GM21737 (cell line): ENCODE results near the gene NBPF4.
"Not testable (repeated sequence)": the region's sequence is repeated elsewhere in the genome, so short reads cannot be mapped to it uniquely, and the experiment has no call there.

Experiments
- ATAC-seq: cut with Tn5 transposase; IDR thresholded peaks from one replicate; pipeline ENCODE4 v1.9.1; 2021; ENCODE audit warnings: mild to moderate bottlenecking, moderate library complexity; ENCODE audit not compliant: unreplicated experiment

Gene NBPF4

GRCh38 chr1:108211014-108211413 is 32.9 kb downstream of the NBPF4 start:
- no peak for ATAC-seq

DNA sequence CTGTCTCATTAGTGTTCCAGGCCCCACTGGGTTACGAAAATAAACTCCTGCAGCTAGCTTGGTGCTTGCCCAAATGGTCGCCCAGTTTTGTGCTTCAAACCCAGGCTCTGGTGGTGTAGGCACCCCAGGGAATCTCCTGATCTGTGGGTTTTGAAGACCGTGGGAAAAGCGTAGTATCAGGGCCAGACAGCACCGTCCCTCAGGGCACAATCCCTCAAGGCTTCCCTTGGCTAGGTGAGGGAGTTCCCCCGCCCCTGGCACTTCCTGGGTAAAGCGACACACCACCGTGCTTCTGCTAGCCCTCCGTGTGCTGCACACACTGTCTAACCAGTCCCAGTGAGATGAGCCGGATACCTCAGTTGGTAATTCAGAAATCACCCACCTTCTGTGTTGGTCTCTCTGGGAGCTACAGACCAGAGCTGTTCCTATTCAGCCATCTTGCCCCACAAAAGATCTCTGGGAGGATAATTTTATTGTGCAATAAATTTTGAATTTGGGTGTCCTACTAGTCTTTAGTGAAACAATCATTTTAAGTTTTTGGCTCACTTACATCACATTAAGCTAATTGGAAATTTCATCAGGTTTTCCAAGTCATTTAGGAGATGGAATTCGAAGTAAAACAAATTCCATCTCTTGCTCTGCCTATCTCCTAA is 34.3 kb downstream of the NBPF4 start:
- ATAC-seq = no peak

- no peak for ATAC-seq
These were observed 35.0 kb downstream of the NBPF4 start for GRCh38 chr1:108208724-108209446.

DNA sequence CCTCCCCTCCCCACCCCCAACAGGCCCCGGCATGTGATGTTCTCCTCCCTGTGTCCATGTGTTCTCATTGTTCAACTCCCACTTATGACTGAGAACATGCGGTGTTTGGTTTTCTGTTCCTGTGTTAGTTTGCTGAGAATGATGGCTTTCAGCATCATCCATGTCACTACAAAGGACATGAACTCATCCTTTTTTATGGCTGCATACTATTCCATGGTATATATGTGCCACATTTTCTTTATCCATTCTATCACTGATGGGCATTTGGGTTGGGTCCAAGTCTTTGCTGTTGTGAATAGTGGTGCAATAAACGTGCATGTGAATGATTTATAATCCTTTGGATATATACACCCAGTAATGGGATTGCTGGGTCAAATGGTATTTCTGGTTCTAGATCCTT is 40.3 kb downstream of the NBPF4 start:
- ATAC-seq = not testable (repeated sequence)

GRCh38 chr1:108201687-108202086 is 42.2 kb downstream of the NBPF4 start:
- ATAC-seq = no peak

DNA sequence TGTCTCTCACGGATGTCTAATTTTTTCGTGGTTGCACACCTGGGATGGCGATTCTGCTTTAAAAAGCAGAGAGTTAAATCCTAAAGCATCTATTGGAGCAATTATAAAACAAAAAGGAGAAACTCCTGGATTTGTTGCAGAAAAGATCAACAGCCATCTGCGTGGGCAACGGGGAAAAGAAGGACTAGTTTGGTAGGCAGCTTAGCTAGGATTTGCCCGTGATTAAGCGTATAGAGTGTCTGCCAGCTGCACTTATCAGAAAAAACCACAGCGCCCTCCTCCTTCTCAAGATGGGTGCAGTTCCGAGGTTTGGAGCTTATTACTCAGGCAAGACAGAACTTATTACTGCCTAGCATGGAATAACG is 43.2 kb downstream of the NBPF4 start:
- ATAC-seq = no peak

DNA sequence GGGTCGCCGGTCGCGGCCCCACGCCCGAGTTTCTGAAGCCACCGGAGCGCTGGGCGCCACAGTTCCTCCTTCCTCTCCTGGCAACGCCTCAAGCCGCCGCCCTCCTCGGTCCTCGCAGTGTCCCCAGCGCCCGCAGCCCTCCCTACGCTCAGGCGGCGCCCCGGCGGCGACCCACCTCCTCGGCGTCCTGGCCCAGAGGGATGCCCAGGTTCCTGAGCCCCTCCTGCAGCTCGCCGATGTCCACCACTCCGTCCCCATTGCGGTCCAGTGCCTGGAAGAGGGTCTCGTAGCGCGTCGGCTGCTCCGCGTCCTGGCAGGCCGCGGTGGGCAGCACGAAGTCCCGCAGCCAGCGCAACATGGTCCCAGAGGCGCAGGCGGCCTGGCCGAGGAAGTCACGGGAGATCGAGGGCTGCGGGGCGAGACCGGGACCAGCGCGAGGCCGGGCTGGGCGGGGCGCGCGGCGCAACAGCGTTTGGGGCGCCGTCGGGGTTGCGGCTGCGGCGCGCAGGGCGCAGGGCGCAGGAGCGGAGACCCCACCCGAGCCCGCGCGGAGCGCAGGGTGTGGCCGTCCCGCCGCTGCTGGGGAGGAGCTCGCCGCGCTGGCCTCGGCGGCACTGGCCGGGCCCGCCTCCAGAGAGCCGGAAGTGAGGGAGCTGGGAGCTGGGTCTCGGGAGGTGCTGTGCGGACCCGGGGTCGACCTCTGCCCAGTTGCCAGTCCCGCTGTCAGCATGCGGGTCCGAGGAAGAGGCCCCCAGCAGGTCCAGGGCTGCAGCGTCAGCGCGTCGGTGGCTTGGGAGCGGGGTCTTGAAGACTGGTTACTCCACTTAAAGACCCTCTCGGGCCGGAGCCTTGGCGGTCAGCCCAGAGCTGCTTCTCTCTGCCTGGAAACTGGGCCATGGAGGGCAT is 43.8 kb downstream of the NBPF4 start, which contains the start of gene SLC25A24:
Gene SLC25A24, minus strand, starts transcription at position 563 of the 906 bp plus-strand sequence. Its CDS starts 205 bp downstream, at position 358.
- ATAC-seq = peak; percentile 80

GRCh38 chr1:108199201-108199691 is 44.6 kb downstream of the NBPF4 start:
- no peak for ATAC-seq

DNA sequence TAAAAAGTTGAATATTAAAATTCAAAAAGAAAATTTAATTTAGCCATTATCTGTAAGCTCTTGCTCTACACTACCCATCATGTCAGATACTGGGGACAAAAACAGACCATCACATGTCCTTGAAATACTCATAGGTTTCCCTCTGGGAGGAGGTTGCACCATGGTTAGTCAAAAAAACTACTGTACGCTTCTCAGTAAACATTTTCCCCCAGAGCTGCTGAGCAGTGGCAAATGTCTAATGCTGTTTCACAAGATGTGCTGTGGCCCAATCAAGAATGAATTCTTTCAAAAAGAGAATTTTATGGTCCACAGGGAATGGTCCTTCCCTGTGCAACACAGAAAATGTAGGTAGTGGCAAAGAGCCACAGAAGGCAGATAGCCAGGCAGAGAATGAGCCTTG is 49.8 kb downstream of the NBPF4 start:
- no peak for ATAC-seq

DNA sequence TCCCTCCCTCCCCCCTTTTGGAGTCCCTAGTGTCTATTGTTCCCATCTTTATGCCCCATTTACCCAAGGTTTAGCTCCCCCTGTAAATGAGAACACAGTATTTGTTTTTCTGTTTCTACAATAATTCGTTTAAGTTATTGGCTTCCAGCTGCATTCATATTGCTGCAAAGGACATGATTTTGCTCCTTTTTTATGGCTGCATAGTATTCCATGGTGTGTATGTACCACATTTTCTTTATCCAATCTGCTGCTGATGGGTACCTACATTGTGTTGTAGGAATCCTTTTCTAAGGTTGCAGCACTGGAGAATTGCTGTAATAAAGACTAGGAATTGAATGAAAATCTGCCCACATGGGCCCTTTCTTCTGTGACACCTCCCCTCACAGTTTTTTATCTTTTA is 50.5 kb downstream of the NBPF4 start:
- ATAC-seq = no peak

- ATAC-seq = no peak
These were observed 51.3 kb downstream of the NBPF4 start for GRCh38 chr1:108192581-108192980.

DNA sequence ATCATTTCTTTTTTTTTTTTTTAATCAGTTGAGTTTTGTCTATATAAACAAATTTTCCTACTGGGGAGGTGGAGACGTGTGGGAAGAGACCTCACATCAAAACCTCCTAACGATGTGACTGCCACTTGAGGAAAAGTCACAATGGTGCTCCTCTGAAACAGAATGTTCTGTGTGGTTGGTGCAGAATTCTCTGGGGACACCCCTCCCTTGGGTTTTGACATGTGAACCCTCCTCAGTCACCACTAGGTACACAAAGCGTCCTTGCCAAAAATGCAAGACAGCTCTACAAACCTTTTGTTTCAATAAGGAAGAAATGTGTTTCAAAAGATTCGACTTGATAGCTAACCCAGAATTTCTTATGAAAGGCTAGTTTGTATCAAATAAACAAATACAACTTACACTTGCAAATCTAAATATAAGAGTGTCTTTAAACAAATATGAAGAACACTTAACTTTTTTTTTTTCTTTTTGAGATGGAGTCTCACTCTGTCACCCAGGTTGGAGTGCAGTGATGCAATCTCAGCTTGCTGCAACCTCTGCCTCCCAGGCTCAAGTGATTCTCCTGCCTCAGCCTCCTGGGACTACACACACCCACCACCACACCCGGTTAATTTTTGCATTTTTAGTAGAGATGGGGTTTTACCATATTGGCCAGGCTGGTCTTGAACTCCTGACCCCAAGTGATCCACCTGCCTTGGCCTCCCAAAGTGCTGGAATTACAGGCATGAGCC is 53.0 kb downstream of the NBPF4 start:
- ATAC-seq = no peak

DNA sequence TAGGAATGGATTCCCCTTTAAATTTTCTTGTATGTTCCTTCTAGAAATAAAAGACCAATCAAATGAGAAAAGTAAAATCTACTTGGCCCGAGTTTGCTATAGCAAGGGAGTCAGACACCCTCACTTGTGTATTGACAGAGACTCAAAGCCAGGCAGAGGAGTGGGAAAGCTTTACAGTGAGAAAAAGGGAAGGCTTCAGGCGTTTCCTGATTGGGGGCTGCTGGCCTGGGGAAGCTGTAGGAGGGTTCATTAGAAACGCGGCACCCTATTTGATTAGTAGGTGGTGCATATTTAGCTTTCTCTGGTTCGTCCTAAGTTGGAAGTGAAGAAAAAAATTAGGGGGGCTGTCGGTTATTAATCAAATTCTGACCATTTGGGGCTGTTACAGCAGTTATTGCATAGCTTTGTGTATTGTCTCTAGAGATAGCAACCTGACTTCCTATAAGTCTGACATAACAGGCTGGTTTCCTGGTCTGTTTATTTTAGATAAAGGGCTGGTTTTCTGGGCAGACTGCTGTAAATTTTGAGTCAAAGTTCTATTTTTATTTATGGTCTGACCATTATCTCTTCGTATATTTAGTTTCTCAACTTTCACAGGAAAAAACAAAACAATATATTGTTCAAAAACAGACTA is 53.8 kb downstream of the NBPF4 start:
- no peak for ATAC-seq

- no peak for ATAC-seq
These were observed 55.1 kb downstream of the NBPF4 start for GRCh38 chr1:108188801-108189200.

DNA sequence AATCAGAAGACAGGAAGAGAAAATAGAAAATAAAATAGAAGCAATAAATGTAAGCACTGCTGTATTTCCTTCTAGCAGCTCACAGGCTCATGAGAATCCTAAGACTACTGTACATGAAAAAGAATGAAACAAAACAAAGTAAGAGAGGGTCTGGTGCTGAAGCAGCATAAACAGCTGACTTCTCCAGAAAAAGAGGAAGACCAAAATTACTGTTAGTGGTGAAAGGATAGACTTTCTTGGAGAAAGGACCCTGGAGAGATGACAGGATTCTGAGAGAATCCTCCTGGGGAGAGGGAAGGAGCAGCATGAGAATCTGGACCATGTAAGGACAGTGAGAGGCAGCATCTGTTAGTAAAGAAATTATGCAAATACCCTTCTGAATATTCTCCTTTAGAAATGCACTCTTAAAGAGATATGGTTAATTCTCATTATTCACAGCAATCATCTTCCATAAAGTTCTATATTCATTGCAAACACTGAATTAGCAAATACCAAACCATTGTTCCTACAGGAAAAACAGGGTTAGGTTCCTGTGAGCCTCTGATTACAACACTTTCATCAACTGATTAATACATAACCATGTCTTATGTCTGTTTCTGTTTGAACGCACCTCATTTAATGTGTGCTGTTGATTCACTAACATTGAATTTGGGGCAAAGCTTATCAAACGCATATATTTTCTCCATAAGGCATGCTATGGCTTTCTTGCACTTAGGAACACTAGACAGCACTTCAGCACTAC is 60.7 kb downstream of the NBPF4 start:
- no peak for ATAC-seq

DNA sequence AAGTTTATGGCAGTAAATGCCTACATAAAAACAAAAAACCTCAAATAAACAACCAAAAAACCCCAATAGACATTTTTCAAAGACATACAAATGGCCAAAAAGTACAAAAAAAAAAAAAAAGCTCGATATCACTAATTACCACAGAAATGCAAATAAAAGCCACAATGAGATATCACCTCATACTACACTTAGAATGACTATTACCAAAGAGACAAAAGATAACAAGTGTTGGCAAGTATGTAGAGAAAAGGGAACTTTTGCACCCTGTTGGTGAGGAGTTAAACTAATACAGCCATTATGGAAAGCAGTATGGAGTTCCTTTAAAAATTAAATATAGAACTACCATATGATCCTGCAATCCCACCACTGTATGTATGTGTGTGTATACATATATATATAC is 64.9 kb downstream of the NBPF4 start:
- ATAC-seq = no peak
